ENCODE measurements around the gene GLIS1. TPM values are rescaled to one million over a fixed set of nuclear protein-coding genes. Genes with fewer than 3 reads are reported as not detected.

The GLIS1 gene
- total RNA-seq, 1 donor = 2.9 TPM

DNA sequence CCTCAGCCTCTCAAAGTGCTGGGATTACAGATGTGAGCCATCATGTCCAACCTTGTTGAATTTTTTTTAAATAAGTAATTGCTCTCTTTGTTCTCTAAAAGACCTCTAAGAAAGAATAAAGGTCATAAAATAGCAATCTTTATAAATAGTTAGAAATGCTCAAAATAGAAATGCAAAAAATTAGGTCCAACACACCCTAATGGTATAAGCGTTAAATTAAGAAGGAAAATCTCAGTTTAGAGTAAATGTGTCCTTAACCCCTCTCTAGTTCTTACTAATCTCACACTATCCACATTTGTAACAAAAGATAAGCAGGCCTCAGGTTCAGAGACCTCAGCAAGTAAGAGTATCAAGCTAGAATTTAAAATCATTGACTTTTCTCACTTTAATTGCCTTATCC lies 38.3 kb upstream of the GLIS1 start:
- H3K79me2 ChIP-seq (ENCODE audit: insufficient read depth, low read length) = no peaks in the 10 kb centered on the region
- DNase-seq (ENCODE audit: insufficient read length, low spot score, missing footprints) = no peak
- H3K27ac ChIP-seq (ENCODE audit: low read depth, low read length) = no peak overlapping the region
- TF ChIP-seq, protein P1, sequence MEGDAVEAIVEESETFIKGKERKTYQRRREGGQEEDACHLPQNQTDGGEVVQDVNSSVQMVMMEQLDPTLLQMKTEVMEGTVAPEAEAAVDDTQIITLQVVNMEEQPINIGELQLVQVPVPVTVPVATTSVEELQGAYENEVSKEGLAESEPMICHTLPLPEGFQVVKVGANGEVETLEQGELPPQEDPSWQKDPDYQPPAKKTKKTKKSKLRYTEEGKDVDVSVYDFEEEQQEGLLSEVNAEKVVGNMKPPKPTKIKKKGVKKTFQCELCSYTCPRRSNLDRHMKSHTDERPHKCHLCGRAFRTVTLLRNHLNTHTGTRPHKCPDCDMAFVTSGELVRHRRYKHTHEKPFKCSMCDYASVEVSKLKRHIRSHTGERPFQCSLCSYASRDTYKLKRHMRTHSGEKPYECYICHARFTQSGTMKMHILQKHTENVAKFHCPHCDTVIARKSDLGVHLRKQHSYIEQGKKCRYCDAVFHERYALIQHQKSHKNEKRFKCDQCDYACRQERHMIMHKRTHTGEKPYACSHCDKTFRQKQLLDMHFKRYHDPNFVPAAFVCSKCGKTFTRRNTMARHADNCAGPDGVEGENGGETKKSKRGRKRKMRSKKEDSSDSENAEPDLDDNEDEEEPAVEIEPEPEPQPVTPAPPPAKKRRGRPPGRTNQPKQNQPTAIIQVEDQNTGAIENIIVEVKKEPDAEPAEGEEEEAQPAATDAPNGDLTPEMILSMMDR (IDR thresholded peaks at IDR 0.05; ENCODE audit: extremely low read depth, low read depth, low read length) = no peak
- H3K9me3 ChIP-seq (ENCODE audit: low read depth, low read length) = no peaks in the 10 kb centered on the region
- H3K4me2 ChIP-seq (ENCODE audit: insufficient read depth, low read length) = no peak overlapping the region
- peaks cover 11% of the 10 kb centered on the region for H3K4me1 ChIP-seq (ENCODE audit: insufficient read depth, low read length)
- no peak overlapping the region for H2AFZ ChIP-seq (ENCODE audit: low read length)
- H3K27me3 ChIP-seq (ENCODE audit: insufficient read depth, low read length) = no peaks in the 10 kb centered on the region
- peaks cover 11% of the 10 kb centered on the region for H3K36me3 ChIP-seq (ENCODE audit: insufficient read depth, low read length)
- H4K20me1 ChIP-seq (ENCODE audit: insufficient read depth, low read length) = no peaks in the 10 kb centered on the region
- H3K4me3 ChIP-seq (ENCODE audit: insufficient read depth, low read length) = no peak overlapping the region

DNA sequence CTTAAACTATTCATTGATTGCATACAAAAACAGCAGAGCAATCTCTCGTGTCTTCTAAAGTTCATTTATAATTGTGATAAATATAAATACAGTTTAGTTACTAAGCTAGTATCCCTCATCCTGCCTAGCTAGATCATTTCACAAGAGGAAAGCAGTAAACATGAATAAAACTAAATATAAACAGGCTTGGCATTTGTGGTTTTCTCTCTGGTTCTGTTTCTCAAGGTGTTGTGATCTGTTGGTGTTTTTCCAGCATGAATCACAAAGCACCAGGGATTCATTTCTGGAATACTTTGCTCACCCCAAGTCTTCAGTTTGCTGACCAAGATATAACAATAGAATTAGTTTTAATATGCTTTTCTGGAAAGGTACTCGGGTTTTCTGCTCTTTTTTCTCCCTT lies 32.7 kb upstream of the GLIS1 start:
- Histone ChIP-seq H3K9me3 (ENCODE audit: low read depth, low read length) (no peaks in the 10 kb centered on the region), H3K4me2 (ENCODE audit: insufficient read depth, low read length) (no peak overlapping the region), H3K27me3 (ENCODE audit: insufficient read depth, low read length) (no peaks in the 10 kb centered on the region), H2AFZ (ENCODE audit: low read length) (no peak overlapping the region), H3K36me3 (ENCODE audit: insufficient read depth, low read length) (peaks cover 4% of the 10 kb centered on the region), H3K79me2 (ENCODE audit: insufficient read depth, low read length) (no peaks in the 10 kb centered on the region), H3K4me1 (ENCODE audit: insufficient read depth, low read length) (peaks cover 16% of the 10 kb centered on the region), H4K20me1 (ENCODE audit: insufficient read depth, low read length) (no peaks in the 10 kb centered on the region), H3K27ac (ENCODE audit: low read depth, low read length) (no peak overlapping the region), H3K4me3 (ENCODE audit: insufficient read depth, low read length) (no peak overlapping the region)
- TF ChIP-seq, protein P1 (IDR thresholded peaks at IDR 0.05; ENCODE audit: extremely low read depth, low read depth, low read length) = no peak
- no peak for DNase-seq (ENCODE audit: insufficient read length, low spot score, missing footprints)

DNA sequence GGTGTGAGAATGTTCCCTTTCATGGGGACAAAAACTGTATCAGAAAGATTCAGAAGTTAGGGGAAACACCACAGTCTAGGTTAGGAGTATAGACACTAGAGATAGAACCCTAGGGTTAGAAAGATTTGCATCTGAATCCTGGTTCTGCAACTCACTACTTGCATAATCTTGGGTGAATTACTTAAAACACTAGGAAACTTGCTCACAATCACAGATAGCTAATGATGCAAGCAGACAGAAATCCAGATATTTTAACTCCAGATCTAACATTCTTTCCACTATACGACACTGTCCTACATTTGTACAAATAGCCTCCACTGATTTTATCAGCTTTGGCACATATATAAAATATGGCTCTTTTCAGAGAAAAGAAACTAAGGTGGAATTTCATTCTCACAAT lies 30.8 kb upstream of the GLIS1 start:
- Histone ChIP-seq H3K27me3 (ENCODE audit: insufficient read depth, low read length) (no peaks in the 10 kb centered on the region), H3K9me3 (ENCODE audit: low read depth, low read length) (no peaks in the 10 kb centered on the region), H3K79me2 (ENCODE audit: insufficient read depth, low read length) (no peaks in the 10 kb centered on the region), H3K4me2 (ENCODE audit: insufficient read depth, low read length) (no peak overlapping the region), H2AFZ (ENCODE audit: low read length) (no peak overlapping the region), H3K36me3 (ENCODE audit: insufficient read depth, low read length) (peaks cover 4% of the 10 kb centered on the region), H3K27ac (ENCODE audit: low read depth, low read length) (peak overlapping the region; percentile 13), H3K4me3 (ENCODE audit: insufficient read depth, low read length) (no peak overlapping the region), H4K20me1 (ENCODE audit: insufficient read depth, low read length) (no peaks in the 10 kb centered on the region), H3K4me1 (ENCODE audit: insufficient read depth, low read length) (peaks cover 28% of the 10 kb centered on the region)
- no peak for DNase-seq (ENCODE audit: insufficient read length, low spot score, missing footprints)
- TF ChIP-seq, protein P1 (IDR thresholded peaks at IDR 0.05; ENCODE audit: extremely low read depth, low read depth, low read length) = no peak

DNA sequence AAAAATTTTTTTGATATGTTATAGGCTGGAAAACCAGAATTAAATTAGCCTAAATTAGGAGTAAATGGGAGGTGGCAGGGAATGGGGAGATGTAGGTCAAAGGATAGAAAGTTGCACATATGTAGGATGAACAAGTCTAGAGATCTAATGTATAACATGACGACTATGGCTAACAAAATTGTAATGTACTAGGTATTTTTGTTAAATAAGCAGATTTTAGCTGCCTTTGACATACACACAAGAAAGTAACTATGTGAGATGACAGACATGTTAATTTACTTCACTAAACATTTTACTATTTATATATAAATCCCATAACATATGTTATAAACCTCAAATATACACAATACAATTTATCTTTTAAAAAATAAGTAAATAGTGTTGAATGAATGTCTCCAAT lies 30.2 kb upstream of the GLIS1 start:
- no peak overlapping the region for H2AFZ ChIP-seq (ENCODE audit: low read length)
- TF ChIP-seq, protein P1 (IDR thresholded peaks at IDR 0.05; ENCODE audit: extremely low read depth, low read depth, low read length) = no peak
- no peaks in the 10 kb centered on the region for H3K9me3 ChIP-seq (ENCODE audit: low read depth, low read length)
- no peaks in the 10 kb centered on the region for H4K20me1 ChIP-seq (ENCODE audit: insufficient read depth, low read length)
- no peak overlapping the region for H3K4me2 ChIP-seq (ENCODE audit: insufficient read depth, low read length)
- peaks cover 4% of the 10 kb centered on the region for H3K36me3 ChIP-seq (ENCODE audit: insufficient read depth, low read length)
- peaks cover 28% of the 10 kb centered on the region for H3K4me1 ChIP-seq (ENCODE audit: insufficient read depth, low read length)
- H3K79me2 ChIP-seq (ENCODE audit: insufficient read depth, low read length) = no peaks in the 10 kb centered on the region
- H3K4me3 ChIP-seq (ENCODE audit: insufficient read depth, low read length) = no peak overlapping the region
- no peak for DNase-seq (ENCODE audit: insufficient read length, low spot score, missing footprints)
- no peaks in the 10 kb centered on the region for H3K27me3 ChIP-seq (ENCODE audit: insufficient read depth, low read length)
- H3K27ac ChIP-seq (ENCODE audit: low read depth, low read length) = no peak overlapping the region

Measured in osteoblast (primary cell).